ENCODE data around the gene ARHGAP22.

GRCh38 chr10:48620719-48621118 is 15.8 kb upstream of the ARHGAP22 start:
- TF ChIP-seq, protein P1, sequence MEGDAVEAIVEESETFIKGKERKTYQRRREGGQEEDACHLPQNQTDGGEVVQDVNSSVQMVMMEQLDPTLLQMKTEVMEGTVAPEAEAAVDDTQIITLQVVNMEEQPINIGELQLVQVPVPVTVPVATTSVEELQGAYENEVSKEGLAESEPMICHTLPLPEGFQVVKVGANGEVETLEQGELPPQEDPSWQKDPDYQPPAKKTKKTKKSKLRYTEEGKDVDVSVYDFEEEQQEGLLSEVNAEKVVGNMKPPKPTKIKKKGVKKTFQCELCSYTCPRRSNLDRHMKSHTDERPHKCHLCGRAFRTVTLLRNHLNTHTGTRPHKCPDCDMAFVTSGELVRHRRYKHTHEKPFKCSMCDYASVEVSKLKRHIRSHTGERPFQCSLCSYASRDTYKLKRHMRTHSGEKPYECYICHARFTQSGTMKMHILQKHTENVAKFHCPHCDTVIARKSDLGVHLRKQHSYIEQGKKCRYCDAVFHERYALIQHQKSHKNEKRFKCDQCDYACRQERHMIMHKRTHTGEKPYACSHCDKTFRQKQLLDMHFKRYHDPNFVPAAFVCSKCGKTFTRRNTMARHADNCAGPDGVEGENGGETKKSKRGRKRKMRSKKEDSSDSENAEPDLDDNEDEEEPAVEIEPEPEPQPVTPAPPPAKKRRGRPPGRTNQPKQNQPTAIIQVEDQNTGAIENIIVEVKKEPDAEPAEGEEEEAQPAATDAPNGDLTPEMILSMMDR (conservative IDR thresholded peaks at IDR 0.05; ENCODE audit: low read depth, low read length): no peak
- TF ChIP-seq, protein P2, sequence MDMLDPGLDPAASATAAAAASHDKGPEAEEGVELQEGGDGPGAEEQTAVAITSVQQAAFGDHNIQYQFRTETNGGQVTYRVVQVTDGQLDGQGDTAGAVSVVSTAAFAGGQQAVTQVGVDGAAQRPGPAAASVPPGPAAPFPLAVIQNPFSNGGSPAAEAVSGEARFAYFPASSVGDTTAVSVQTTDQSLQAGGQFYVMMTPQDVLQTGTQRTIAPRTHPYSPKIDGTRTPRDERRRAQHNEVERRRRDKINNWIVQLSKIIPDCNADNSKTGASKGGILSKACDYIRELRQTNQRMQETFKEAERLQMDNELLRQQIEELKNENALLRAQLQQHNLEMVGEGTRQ (IDR thresholded peaks at IDR 0.05; ENCODE audit: low read depth, low read length): no peak
- TF ChIP-seq POLR2A (IDR thresholded peaks at IDR 0.05; ENCODE audit: low read depth, low read length): no peak
- TF ChIP-seq SMC3 (IDR thresholded peaks at IDR 0.05; ENCODE audit: low read depth, low read length): no peak
- TF ChIP-seq RAD21 (IDR thresholded peaks at IDR 0.05; ENCODE audit: low read length): no peak
- no peak for TF ChIP-seq BHLHE40 (IDR thresholded peaks at IDR 0.05; ENCODE audit: low read depth, low read length)
- no peak for TF ChIP-seq FOS (IDR thresholded peaks at IDR 0.05; ENCODE audit: low read depth, low read length)
- no peak for TF ChIP-seq RCOR1 (IDR thresholded peaks at IDR 0.05; ENCODE audit: insufficient replicate concordance, low read length)
- no peak for TF ChIP-seq RFX5 (IDR thresholded peaks at IDR 0.05; ENCODE audit: low read depth, low read length)
- TF ChIP-seq NFE2L2 (IDR thresholded peaks at IDR 0.05; ENCODE audit: low read depth, low read length): no peak
- no peak for TF ChIP-seq CEBPB (IDR thresholded peaks at IDR 0.05; ENCODE audit: low read depth, low read length)
- TF ChIP-seq MXI1 (IDR thresholded peaks at IDR 0.05; ENCODE audit: borderline replicate concordance, low read depth, low read length): no peak
- no peak for TF ChIP-seq CHD1 (IDR thresholded peaks at IDR 0.05; ENCODE audit: low read depth, low read length)

All from IMR-90 (cell line).